ENCODE results near the gene HOOK2. TPM values are rescaled to one million over a fixed set of nuclear protein-coding genes. Genes with fewer than 3 reads are reported as not detected.
A peak's percentile ranks its signal among the peaks of the same experiment; 100 is the strongest.

The HOOK2 gene
- total and polyA plus RNA-seq, 2 of the 13 experiments (the other 11 are each of a cell fraction or from before 2014, with no cell fraction given) = 9.2 to 12.9 TPM

DNA sequence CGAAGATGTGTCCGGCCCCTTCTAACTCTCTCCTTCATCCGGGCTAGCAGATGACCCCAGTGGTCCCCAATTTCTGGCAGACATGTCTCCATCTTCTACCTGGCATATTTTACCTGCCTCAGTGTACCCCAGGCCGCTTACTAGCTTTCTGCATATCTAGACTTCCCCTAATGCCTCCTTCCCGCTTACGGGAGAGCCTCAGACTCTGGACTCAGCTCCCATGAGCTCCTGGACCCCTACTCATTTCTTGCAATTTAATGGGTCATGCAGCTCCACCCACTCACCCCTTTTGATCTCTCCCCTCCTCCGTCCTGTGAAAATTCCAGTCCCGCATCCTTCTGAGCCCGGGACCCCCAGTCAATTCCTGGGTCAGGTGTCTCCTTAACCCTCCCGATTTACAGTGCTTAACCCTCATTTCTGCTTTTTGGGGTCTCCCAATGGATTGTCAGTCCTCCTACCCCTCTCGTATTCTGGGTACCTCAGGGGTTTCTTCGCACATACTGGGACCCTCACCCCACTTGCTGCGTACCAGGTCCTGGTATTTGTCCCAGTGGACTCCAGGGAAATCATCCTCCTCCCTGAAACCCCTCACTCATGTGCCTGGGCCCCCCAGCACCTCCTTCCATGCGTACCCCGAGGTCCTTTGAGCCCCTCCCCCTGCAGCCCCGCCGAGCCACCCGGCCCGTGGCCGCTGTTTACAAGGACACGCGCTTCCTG, 15.4 kb upstream of the HOOK2 start (continued):
- no peak for TF ChIP-seq ZNF761 (CRISPR knock-in tag; conservative IDR thresholded peaks at IDR 0.05)
- no peak for TF ChIP-seq MTF2 (CRISPR knock-in tag; IDR thresholded peaks at IDR 0.05; ENCODE audit: borderline replicate concordance)
- no peak for TF ChIP-seq MTF1 (CRISPR knock-in tag; IDR thresholded peaks at IDR 0.05)
- TF ChIP-seq NFE2 (CRISPR knock-in tag; IDR thresholded peaks at IDR 0.05) = no peak
- TF ChIP-seq ZBTB38 (CRISPR knock-in tag; IDR thresholded peaks at IDR 0.05) = no peak
- no peak for TF ChIP-seq ARNTL (CRISPR knock-in tag; IDR thresholded peaks at IDR 0.05)
- no peak for TF ChIP-seq SP2 (CRISPR knock-in tag; IDR thresholded peaks at IDR 0.05)
- no peak for TF ChIP-seq ETV6 (CRISPR knock-in tag; conservative IDR thresholded peaks at IDR 0.05)
- TF ChIP-seq ZFY (CRISPR knock-in tag; IDR thresholded peaks at IDR 0.05) = no peak
- TF ChIP-seq TSC22D2 (CRISPR knock-in tag; IDR thresholded peaks at IDR 0.05; ENCODE audit: borderline replicate concordance) = no peak
- TF ChIP-seq RELA (CRISPR knock-in tag; IDR thresholded peaks at IDR 0.05) = no peak
- no peak for TF ChIP-seq ZSCAN30 (CRISPR knock-in tag; IDR thresholded peaks at IDR 0.05)
- TF ChIP-seq, protein P1, sequence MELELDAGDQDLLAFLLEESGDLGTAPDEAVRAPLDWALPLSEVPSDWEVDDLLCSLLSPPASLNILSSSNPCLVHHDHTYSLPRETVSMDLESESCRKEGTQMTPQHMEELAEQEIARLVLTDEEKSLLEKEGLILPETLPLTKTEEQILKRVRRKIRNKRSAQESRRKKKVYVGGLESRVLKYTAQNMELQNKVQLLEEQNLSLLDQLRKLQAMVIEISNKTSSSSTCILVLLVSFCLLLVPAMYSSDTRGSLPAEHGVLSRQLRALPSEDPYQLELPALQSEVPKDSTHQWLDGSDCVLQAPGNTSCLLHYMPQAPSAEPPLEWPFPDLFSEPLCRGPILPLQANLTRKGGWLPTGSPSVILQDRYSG (CRISPR knock-in tag; IDR thresholded peaks at IDR 0.05) = peak; percentile 48; the same call in 1 of the 2 replicates
- no peak for TF ChIP-seq MATR3 (CRISPR knock-in tag; IDR thresholded peaks at IDR 0.05)
- TF ChIP-seq, protein P2, sequence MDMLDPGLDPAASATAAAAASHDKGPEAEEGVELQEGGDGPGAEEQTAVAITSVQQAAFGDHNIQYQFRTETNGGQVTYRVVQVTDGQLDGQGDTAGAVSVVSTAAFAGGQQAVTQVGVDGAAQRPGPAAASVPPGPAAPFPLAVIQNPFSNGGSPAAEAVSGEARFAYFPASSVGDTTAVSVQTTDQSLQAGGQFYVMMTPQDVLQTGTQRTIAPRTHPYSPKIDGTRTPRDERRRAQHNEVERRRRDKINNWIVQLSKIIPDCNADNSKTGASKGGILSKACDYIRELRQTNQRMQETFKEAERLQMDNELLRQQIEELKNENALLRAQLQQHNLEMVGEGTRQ (IDR thresholded peaks at IDR 0.05; ENCODE audit: low read depth, low read length) = no peak
- TF ChIP-seq, protein P2 (CRISPR knock-in tag; IDR thresholded peaks at IDR 0.05; ENCODE audit: borderline replicate concordance) = no peak
- no peak for TF ChIP-seq SIX1 (CRISPR knock-in tag; IDR thresholded peaks at IDR 0.05; ENCODE audit: borderline replicate concordance)
- no peak for TF ChIP-seq POLR2AphosphoS5 (IDR thresholded peaks at IDR 0.05; ENCODE audit: low read depth, low read length)
- TF ChIP-seq ARHGAP35 (CRISPR knock-in tag; IDR thresholded peaks at IDR 0.05; ENCODE audit: borderline replicate concordance) = no peak
- no peak for TF ChIP-seq BCL6 (CRISPR knock-in tag; IDR thresholded peaks at IDR 0.05)
- no peak for TF ChIP-seq AKAP8 (CRISPR knock-in tag; IDR thresholded peaks at IDR 0.05)
- no peak for TF ChIP-seq FOXK1 (CRISPR knock-in tag; IDR thresholded peaks at IDR 0.05; ENCODE audit: borderline replicate concordance, low read depth)
- TF ChIP-seq ATAD3A (CRISPR knock-in tag; IDR thresholded peaks at IDR 0.05) = no peak
- no peak for TF ChIP-seq ATF7 (IDR thresholded peaks at IDR 0.05)
- no peak for TF ChIP-seq ATF7 (CRISPR knock-in tag; IDR thresholded peaks at IDR 0.05)
- no peak for TF ChIP-seq REPIN1 (CRISPR knock-in tag; IDR thresholded peaks at IDR 0.05; ENCODE audit: borderline replicate concordance, low read depth)
- TF ChIP-seq, protein P3, sequence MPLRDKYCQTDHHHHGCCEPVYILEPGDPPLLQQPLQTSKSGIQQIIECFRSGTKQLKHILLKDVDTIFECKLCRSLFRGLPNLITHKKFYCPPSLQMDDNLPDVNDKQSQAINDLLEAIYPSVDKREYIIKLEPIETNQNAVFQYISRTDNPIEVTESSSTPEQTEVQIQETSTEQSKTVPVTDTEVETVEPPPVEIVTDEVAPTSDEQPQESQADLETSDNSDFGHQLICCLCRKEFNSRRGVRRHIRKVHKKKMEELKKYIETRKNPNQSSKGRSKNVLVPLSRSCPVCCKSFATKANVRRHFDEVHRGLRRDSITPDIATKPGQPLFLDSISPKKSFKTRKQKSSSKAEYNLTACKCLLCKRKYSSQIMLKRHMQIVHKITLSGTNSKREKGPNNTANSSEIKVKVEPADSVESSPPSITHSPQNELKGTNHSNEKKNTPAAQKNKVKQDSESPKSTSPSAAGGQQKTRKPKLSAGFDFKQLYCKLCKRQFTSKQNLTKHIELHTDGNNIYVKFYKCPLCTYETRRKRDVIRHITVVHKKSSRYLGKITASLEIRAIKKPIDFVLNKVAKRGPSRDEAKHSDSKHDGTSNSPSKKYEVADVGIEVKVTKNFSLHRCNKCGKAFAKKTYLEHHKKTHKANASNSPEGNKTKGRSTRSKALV (CRISPR knock-in tag; IDR thresholded peaks at IDR 0.05) = no peak

Data from HepG2 (cell line).